CD4-positive, alpha-beta T cell treated with Interleukin-4 for 4 hours (primary cell): ENCODE data around the gene LRBA.

ENCODE experiments used
- DNase-seq: peaks from one replicate; pipeline ENCODE4 v3.0.0-alpha.2; 2020

LRBA gene

DNA sequence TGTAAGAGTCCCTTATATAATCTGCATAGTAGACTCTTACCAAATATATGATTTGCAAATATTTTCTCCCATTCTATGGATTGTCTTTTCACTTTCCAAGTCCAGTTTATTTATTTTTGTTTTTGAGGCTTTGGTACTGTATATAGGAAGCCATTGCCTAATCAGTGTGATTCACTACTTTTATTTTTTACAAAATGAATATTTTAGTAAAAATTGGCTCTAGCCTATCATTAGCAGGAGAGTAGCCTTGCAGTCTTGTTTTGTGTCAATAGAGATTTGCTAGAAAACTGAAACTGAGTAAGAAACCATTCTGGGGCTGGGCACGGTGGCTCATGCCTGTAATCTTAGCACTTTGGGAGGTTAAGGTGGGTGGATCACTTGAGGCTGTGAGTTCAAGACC is 633.1 kb downstream of the LRBA start:
- no peak for DNase-seq

DNA sequence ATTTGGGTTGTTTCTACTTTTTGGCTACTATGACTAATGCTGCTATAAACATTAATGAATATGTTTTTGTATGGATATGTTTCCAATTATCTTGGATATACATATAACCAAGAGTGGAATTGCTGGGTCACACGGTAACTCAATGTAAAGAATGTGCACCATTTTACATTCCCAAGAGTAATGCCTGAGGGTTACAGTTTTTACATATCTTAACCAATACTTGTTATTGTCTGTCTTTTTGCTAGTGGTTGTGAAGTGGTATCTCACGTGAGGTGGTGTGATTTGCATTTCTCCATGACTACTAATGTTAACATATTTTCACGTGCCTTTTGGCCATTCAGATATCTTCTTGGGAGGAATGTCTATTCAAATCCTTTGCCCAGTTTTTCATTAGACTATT is 633.5 kb downstream of the LRBA start:
- DNase-seq: no peak

DNA sequence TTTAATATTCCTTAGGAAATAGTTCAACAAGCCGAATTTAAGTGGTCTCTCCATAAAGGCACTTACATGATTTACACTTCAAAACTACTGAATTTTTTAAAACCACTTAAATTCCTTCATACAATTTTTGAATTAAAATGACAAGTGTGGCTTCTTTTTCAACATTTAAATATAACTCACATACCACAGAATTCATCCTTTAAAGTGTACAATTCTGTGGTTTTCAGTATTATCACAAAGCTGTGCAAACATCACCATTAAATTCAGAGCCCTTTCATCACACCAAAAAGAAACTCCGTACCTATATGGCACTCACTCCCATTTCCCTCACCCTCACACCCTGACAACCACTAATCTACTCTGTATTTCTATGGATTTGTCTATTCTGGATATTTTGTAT is 634.0 kb downstream of the LRBA start:
- no peak for DNase-seq

DNA sequence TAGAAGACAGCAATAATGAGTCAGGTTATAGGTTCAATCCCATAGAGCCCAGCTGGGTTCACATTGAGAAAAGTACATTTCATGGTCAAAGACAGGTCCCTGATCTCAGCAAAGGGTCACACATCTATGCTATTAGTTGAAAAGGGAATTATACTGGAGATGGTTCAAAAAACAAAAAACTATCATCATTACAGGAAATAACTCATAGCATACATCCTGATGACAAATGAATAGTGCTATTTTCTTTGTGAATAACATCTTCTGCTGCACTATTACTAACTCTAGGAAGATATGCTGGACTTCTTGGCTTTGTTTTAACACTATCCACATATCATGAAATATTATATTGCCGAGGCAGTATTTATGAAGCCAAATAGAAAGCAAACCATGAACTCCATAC is 635.6 kb downstream of the LRBA start:
- DNase-seq: no peak

DNA sequence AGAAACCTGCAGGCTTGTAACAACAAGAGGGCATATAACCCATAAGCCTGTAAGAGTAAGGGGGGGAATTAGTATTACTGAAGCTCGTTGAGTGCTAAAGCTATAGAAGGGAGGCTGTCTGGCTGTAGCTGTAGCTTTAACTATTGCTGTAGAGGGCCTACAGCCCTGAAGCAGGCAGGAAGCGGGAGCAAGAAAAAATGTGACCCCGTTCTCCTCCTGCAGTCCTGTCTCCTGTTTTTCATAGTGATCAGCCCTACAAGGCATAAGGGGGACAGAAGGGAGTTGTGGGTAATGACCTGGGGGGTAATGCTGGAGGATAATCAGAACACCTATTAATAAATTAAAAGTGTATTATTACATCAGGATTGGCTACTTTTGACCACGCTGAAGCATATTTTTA is 640.1 kb downstream of the LRBA start:
- no peak for DNase-seq

DNA sequence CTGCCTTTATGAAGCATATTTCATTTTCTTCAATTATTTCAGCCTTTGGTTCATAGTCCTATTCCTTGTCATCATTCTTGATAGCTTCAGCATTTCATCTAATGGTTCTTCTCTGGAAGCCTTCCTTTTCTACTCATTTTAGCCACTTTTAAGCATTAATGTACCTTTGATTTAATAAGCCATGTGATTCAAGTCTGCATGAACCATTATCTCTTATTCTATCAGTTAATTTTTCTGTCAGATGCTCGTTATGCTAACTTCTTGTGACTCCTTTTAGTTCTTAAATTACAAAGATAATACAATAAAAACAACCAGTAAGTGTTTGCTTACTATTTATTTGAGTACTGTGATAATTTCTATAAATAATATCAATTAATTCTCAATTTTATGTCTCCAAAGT is 643.2 kb downstream of the LRBA start:
- no peak for DNase-seq

DNA sequence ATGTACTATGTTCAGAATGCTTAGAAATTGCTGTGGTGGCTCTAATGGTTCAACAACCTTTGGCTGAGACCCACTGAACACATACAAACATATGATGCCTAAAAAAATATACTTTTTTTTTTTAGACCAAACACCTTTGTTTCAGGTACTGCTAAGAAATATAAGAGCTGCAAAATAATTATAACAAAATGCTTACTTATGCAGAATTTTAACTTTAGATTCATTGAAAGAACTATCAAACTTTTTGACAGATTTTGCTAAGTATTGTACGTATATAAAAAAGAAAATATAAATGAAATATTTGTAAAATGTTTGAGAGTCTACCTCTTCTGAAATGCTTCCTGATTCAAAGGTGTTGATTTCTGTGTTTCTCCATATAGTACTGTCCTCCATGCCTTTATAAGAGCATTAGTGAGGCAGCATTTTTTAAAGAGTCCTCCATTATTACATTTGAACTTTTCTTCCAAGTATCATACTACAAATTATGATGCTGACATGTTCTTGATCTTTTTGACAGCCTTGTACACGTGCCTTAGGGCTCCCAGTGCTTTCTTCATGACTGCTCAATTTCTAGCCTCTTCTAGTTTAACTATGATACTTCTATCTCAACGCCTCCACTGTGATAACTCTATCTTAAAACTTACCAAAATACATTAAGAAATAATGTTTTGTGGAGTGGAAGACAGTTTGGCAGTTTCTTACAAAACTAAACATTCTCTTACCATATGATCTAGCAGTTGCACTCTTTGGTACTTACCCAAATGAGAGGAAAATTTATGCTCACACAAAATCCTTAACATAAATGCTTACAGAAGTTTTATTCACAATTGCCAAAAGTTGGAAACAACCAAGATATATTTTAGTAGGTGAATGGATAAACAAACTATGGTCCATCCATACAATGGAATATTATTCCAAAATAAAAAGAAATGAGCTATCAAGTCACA is 645.4 kb downstream of the LRBA start:
- DNase-seq: no peak

DNA sequence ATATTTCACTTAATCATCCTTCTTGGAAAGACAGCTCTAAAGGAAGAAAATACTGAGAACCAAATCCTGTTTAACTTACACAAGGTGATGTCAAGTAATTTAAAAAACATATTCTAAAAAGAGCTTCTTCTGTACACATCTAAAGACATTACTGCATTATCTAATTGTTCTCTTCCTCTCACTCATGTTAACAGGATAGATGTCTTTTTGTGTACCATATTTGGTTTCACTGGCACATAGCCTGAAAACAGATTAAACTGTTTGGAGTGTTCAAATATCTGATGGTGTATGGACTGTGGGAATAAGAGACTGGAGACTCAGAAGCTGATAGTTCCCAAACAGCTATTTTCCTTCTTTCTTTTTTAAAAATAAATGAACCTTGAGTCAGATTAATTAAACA is 646.4 kb downstream of the LRBA start:
- DNase-seq: no peak

DNA sequence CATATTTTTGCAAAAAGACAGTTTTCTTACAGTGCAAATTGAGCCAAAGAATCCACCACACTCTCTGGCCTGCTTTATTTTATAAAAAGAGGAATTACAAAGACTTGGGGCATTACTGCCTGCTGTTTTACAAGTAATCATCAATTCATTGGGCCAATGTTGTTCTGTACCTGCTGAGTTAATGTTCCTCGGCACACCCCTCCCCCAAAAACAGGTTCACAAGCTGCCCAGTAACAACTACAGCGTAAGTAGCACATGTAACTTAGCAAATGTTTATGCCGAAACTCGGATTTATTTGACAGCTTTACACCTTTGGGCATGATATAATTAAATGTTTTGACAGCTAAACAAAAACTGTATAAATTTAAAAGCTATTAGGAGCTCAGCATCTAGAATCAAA is 647.8 kb downstream of the LRBA start:
- no peak for DNase-seq

DNA sequence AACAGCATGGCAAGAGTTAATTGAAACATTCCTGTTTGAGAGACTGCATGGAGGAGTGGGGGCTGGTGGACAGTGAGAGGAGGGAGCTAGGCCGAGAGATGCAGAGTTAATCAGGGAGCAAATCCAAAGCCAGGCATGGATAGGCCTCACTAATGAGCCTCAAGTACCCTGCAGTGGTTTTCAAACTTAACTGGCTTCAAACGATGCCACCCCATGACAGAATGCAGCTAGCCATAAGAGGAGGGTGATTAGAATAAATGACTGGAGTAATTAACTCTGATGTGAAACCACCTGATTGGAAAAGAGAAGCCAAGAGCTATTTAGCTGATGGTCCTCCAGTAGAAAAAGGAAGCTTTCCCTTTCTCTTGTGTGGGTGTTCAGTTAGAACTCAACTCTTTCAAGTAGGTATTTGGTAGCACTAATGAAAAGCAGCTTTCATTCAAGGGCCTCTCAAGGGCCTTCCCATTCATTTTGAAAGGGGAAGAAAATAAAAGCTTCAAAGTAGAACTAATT is 648.5 kb downstream of the LRBA start:
- DNase-seq: no peak

DNA sequence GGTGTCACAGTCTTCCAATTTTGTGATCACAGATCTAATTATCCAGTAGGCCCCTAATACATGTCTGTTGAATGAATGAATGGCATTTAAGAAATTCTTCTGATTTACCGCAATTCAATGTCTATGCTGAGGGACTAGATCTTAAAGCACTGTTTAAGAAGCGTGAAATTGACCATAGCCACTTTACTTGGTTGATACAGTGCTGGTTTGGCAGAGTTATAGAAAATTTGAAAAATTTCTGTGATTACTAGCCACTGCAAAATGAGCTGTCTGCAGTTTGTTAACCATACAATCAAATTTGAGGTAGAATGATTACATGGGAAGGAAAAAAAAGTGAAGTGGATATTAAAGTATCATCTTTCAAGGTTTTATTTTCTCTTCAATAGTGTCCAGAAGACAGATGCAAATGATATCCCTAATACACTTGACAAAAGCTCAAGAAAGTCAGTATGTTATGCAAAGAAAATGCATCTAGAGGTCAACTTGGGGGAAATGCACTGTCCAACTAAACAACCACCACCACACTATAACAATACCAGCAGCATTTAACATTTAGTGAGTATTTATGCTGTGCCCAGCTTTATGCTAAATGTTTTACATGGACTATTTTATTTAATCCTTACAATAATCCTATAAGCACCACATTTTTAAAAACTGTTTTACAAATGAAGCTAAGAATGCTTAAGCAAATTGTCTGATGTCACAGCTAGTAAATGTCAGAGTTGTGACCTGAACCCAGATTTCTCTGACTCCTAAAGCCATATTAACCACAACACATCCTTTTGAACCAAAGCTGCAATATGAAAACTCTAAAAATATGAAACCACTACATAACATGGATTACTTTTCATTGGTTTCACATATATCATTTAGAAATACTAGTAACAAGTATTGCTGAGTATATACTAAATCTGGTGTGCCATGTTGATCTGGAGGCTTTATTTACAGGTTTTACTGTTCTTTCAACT is 651.1 kb downstream of the LRBA start:
- no peak for DNase-seq

DNA sequence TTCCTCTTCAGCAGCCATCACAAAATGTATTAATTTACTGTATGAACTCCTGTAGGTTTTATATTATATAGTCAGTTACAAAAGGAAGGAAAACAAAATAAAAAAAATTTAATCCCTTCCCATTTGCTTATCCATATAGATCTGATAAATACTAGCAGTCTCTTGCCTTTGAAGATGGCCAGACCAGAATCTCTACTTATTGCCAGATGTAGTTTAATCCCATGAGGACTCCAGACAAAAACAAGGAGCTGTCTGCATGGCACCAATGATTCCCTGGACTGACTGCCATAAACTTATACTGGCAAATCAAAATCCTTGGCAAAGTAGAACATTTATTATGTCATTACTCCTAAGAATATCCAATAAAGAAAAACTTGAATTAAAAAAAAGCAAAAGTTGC is 656.4 kb downstream of the LRBA start:
- no peak for DNase-seq

DNA sequence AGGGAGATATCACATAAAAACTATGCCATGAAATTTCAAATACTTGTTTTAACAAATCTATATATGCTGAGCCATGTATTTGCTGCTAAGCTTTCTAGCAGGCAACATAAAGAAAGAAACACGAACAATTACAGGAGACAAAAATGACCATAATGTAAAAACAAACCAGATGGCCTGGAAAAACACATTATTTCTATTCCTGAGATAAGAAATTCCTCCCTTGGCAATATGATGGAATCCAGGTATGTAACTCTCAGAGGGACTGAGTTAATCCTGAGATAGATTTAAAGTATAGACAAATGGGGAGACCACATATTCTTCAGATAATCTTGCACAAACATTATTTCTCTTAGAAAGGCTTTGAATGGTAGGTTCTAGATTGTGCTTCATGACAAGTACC is 657.3 kb downstream of the LRBA start:
- DNase-seq: no peak

DNA sequence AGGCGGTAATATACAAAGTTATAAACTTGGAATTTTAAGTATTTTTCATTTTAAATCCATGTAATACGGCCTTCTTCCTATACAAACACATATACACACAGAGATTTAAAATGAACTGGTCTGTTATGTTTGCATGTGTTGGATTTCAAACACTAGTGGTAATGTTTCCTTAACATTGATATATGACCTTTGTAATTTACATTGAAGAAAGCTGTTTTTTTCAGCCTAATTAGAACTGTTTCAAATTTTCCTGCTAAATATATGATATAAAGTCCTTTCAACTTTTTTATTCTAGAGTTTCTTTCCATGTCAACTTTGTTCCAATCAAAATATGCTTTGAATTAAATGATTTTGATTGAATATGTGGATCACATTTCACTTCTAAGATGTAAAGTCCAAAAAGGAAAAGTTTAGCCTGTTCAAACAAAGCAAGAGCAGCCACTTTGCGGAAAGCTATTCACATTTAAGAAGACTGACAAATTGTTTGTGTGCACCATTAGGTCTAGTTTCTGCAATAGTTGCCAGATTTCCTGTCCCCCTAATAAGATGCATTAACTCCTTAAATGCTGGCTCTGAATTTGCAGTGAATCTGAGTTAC is 659.1 kb downstream of the LRBA start:
- DNase-seq: no peak

DNA sequence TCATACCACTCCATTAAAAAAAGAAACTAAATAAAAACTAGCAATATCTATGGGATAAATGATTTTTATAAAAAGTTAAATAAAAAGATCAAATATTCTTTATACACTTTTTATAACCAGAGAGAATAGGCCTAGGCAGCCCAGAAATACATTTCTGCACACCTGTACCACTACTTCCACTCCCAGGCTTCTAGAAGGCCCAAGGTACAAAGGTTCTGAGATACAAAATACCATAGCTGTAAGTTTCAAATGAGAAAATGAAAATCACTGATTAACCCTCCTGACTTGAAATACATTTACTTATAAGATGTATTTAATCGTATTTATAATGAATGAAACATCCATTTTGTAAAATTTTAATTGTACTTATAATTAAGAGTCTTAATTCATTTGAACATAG is 659.7 kb downstream of the LRBA start:
- DNase-seq: no peak

DNA sequence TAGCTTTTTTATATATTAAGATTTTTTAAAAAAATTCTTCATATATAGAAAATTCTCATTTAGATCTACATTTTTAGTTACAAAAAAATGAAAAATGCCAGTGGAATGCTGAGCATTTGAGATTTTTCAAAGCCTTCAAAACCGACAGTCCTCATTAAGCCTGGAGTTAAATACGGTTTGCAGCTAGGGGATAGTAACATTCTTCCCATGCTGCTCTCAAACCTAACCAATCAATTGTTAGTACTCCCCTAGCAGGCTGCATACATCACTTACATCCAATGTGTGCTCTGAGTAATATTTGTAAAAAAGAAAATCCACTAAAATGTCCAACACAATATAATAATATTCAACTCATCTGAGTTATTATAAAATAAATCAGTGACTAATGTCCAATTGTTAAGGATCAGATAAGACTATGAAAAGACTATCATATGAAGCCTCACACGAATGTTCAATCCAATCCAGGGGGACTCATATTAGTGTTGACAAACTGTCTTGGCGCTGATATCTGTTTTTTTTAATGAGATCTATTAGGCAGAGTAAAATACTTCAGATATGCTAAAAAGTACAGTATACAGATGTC is 660.8 kb downstream of the LRBA start:
- DNase-seq: no peak

DNA sequence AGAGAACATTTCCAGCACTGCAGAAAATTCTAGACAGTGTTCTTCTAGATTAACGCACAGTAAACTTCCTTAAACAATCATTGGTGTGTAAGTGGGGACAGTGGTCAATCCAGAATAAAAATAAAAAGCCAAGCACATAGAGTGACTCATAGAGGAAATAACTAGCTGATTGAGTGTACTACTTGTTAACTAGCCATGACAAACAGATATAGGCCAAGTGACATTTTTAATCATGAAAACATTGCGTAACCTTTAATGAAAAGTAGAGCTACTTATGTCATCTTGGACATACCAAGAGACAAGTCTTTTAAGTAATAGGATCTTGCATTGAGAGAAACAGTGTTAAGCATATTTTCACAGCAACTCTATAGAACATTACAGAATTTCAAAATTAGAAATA is 667.0 kb downstream of the LRBA start:
- no peak for DNase-seq

DNA sequence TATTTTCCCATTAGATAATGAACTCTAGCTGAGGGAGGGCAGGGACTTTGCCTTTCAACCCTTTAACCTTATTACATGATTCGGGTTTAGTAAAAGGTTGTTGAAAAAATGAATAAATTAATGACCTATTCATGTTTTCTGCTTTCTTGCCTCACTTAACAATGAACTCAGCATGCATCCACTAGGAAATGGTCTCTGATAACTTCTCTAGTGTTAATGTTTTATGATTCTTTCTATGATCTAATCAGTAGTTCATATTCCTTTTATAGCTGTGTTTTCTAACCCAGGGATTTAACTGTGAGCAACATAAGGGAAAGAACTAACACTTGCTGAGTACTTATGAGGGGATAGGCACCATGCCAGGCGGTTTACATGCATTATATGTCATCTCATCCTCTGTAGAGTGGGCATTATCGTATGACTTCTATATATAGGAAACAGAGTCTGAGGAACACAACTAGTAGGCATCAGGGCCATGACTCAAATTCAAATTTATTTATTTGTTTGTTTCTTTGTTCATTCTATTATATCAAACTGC is 669.8 kb downstream of the LRBA start:
- no peak for DNase-seq

DNA sequence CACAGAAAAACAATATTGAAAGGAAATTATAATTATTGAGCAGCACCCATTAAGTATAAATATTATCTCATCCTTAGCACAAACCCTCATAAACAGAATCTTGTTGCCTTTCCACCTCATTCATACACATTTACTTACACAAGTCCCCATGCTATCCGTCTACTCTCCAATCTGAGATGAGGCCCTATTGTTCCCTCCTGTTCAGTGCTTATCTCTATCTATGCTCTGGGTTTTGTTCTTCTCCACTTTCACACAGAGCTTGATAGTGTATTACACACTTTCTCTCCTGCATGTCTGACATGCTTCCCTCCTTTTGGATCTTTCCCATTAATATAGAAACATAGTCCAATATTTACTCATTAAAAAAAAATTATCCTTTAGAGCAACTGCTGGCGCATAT is 671.3 kb downstream of the LRBA start:
- DNase-seq: no peak

DNA sequence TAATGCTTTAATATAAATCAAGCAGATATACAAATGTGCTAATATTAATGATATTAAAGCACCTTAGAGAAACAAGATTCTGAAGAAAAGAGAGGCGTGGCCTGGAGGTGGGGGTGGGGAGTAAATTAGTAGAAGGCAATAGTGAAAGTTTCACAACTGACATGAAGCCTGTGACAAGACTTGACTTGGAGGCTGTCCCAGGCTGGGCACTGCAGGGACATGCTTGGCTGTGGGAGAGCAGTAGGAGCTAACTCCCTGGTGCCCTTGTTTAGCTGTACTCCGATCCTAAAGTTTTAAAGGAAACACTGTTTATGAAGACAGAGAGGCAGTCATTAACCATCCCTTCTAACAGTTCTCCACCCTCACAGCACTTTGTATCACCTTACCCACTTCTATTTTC is 672.1 kb downstream of the LRBA start:
- no peak for DNase-seq

DNA sequence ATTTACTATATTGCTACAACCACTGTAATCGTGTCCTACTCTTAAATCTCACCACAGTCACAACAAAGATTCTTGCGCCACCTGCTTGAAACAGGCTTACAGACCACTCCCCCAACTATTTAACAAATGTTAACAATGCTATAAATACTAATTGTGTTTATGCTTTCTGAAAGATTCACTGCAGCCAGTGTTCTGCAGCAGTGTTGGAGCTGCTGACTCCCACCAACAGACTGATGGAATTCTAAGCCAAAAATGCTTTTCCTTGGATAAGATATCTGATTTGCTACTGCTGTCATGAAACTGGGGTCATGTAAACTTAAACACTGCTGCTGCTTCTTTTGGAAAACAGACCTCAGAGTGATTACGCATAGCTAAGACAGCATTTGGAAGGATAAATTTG is 677.4 kb downstream of the LRBA start:
- no peak for DNase-seq

DNA sequence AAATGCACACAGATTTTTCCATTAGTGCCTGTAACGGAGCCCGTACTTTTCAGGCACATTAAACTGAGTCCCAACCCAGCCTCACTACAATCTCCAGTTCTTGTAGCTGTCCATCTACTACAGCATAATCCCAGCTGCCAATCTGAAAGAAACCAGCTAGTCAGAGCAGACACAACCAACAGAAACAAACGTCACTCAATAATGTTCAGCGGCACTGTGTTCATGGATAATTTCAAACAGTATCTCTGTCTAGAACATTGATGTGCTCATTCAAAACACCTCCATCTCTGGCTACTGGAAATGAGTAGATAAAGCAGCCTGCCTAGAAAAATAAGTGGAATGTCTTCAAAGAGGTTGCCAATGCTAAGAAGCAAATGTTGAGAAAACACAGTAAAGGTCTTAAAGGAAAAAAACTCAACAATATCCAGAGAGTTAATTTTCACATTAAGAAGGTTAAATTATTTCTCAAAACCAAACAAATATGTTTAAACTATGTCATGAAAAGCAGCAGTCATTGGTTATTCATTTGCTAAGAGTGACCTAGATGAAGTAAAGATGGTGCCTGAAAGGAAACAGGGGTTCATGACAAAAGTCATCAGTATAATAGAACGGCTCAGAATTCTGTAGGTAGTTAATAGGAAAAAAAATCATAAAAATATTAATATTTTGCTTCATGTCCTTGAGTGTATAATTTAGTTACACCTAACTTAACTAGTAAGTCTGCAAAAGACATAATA is 678.2 kb downstream of the LRBA start:
- DNase-seq: no peak
